A549 (cell line): Measurements from ENCODE around the gene AGXT.

Experiments used
- CTCF ChIP-seq: fragments of >200 bp; sonication (Bioruptor Twin); formaldehyde crosslinking; IDR thresholded peaks from 3 replicates; pipeline ENCODE4 v1.5.1; 2016
- EP300 ChIP-seq, 2 experiments: fragments of >200 bp; sonication (Bioruptor Twin); formaldehyde crosslinking; IDR thresholded peaks; 2 replicates in 1 of 2; 3 replicates in 1 of 2; pipeline ENCODE4 v1.6.1; 2016 to 2017
- RAD21 ChIP-seq, 2 experiments: fragments of >200 bp in 1 of 2; sonication (Bioruptor Twin) in 1 of 2; formaldehyde crosslinking in 1 of 2; IDR thresholded peaks in 1 of 2; conservative IDR thresholded peaks in 1 of 2; 2 replicates in 1 of 2; 3 replicates in 1 of 2; pipeline ENCODE4 v1.6.1; 2012 to 2018; ENCODE audit warnings: inconsistent platforms in 1 of 2

DNA sequence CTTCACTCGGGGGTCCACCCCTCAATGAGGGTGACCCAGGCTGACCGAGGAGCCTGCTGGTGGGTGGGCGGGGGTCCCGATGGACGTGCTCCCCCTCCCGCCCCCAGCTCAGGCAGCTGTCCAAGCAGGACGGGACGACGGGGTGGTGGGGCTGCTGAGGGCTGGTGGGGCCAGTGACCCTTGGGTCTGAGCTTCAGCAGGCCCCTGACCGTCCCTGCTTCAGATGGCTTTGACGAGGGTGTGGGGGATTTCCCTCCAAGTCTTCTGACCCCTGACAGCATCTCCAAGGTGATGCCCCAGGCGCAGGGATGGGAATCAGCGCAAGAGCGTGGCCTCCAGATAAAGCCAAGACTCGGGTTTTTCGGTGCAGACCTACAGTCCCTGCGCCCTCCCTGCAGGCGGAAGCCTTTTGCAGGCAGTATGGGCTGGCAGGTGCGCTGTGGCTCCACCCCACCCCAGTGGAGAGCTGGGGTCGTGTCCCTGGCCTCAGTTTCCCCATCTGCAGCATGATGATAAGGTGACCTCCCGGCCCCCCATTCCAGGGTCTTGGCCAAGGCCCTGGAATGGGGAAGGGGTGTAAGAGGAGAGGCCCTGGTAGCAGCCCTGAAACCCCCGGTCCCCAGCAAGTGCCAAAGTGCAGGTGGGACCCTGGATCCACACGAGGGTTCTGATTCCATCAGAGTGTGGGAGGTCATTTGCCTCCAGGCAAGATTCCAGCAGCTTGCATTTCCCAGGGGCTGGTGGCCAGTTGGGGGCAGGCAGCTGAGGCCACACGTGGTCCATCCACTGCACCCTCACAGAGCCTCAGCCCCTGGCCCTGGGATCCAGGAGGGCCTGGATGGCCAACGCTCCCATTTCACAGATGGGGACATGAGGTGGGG, 46.3 kb downstream of the AGXT start:
- TF ChIP-seq EP300 (IDR thresholded peaks at IDR 0.05), result no peak
- TF ChIP-seq RAD21 (conservative IDR thresholded peaks at IDR 0.05 in 1 of 2, IDR thresholded peaks at IDR 0.05 in 1 of 2), result no peak
- no peak; the same call in 1 of the 3 replicates for TF ChIP-seq CTCF
